Endothelial cell of umbilical vein (primary cell): Measurements from ENCODE around the gene RNPEP. TPM values are rescaled to one million over a fixed set of nuclear protein-coding genes. Genes with fewer than 3 reads are reported as not detected.

Experiments
- BruUV-seq: library from RNA; stranded (reverse); fragments of 400-500 nt; replicated peaks from 2 replicates; lab custom pipeline; 2021; lab: Mats Ljungman, UMichigan
- CTCF ChIA-PET: fragments of 300-600, 350-600 bp; sonication (Branson Sonifier 250); formaldehyde crosslinking; loops from one replicate; lab custom pipeline; 2021; ENCODE audit warnings: antibody characterized with exemption, inconsistent platforms; lab: Charles Lee
- POLR2A ChIA-PET: fragments of 300-600, 350-600 bp; sonication (Branson Sonifier 250); formaldehyde crosslinking; loops from one replicate; lab custom pipeline; 2021; ENCODE audit warnings: antibody characterized with exemption, inconsistent platforms; lab: Charles Lee
- DNase-seq: peaks from one replicate; pipeline ENCODE4 v3.0.0-alpha.2; 2011; ENCODE audit warnings: low read depth, low spot score
- FAIRE-seq: peaks from 2 replicates; lab custom pipeline; 2011; peaks lifted over from hg19 to GRCh38; lab: Jason Lieb, UNC
- H2AFZ ChIP-seq: 2 replicates; pipeline ENCODE4 v1.6.0; 2012; ENCODE audit warnings: low read depth, low read length, control low read depth, inconsistent platforms
- H3K27ac ChIP-seq: 2 replicates; pipeline ENCODE4 v1.5.1; 2011; ENCODE audit warnings: low read depth, mild to moderate bottlenecking, control low read depth, low read length, moderate library complexity; ENCODE audit not compliant: insufficient read depth
- H3K27me3 ChIP-seq, 2 experiments: 2 replicates each; pipeline versions ENCODE4 v1.6.0 to v1.6.1; 2011; ENCODE audit warnings: low read length in 2 of 2, mixed read lengths in 1 of 2; ENCODE audit not compliant: control insufficient read depth in 2 of 2, insufficient read depth in 2 of 2
- H3K36me3 ChIP-seq, 2 experiments: 2 replicates in 1 of 2; 3 replicates in 1 of 2; pipeline ENCODE4 v1.5.1; 2011; ENCODE audit warnings: low read length in 2 of 2, mild to moderate bottlenecking in 1 of 2, moderate library complexity in 1 of 2; ENCODE audit not compliant: control insufficient read depth in 2 of 2, insufficient read depth in 2 of 2; ENCODE audit errors: extremely low read depth in 1 of 2
- H3K4me1 ChIP-seq: 3 replicates; pipeline ENCODE4 v1.5.1; 2011; ENCODE audit warnings: mild to moderate bottlenecking, low read length; ENCODE audit not compliant: control insufficient read depth, insufficient read depth; ENCODE audit errors: extremely low read depth
- H3K4me2 ChIP-seq: 2 replicates; pipeline ENCODE4 v1.6.1; 2011; ENCODE audit warnings: low read length, control low read depth, mixed read lengths; ENCODE audit not compliant: insufficient read depth
- H3K4me3 ChIP-seq, 3 experiments: fragments of 200-600 bp in 1 of 3; sonication (generic), shearing (Covaris generic) in 1 of 3; replicated peaks in 1 of 3; 2 replicates each; pipeline ENCODE4 v1.5.1; 2011 to 2016; ENCODE audit warnings: control low read depth in 3 of 3, low read length in 3 of 3, mild to moderate bottlenecking in 2 of 3, inconsistent platforms in 1 of 3, low read depth in 1 of 3, moderate library complexity in 1 of 3; ENCODE audit not compliant: insufficient read depth in 1 of 3
- H3K79me2 ChIP-seq: 2 replicates; pipeline ENCODE4 v1.6.0; 2012; ENCODE audit warnings: low read length, inconsistent platforms; ENCODE audit not compliant: control insufficient read depth, insufficient read depth
- H3K9ac ChIP-seq: replicated peaks from 2 replicates; pipeline ENCODE3; 2011; ENCODE audit warnings: low read length, control low read depth; ENCODE audit not compliant: insufficient read depth; ENCODE audit errors: extremely low read depth
- H3K9me1 ChIP-seq: replicated peaks from 3 replicates; pipeline ENCODE4 v1.6.0; 2011; ENCODE audit warnings: mild to moderate bottlenecking, low read length; ENCODE audit not compliant: control insufficient read depth, insufficient read depth; ENCODE audit errors: extremely low read depth
- H3K9me3 ChIP-seq: replicated peaks from 2 replicates; pipeline ENCODE4 v1.5.1; 2012; ENCODE audit warnings: low read length, inconsistent platforms; ENCODE audit not compliant: control insufficient read depth, insufficient read depth
- H4K20me1 ChIP-seq: replicated peaks from 2 replicates; pipeline ENCODE3; 2011; ENCODE audit warnings: mild to moderate bottlenecking, low read length; ENCODE audit not compliant: control insufficient read depth, insufficient read depth; ENCODE audit errors: extremely low read depth
- EZH2 ChIP-seq: IDR thresholded peaks from 2 replicates; pipeline ENCODE4 v1.6.1; 2012; ENCODE audit warnings: borderline replicate concordance, low read depth, mild to moderate bottlenecking, moderate library complexity, low read length, inconsistent platforms; ENCODE audit not compliant: severe bottlenecking
- FOS ChIP-seq: IDR thresholded peaks from 2 replicates; pipeline ENCODE4 v1.6.1; 2011; ENCODE audit warnings: mild to moderate bottlenecking, low read length, moderate library complexity, borderline replicate concordance; ENCODE audit not compliant: insufficient read depth
- GATA2 ChIP-seq: IDR thresholded peaks from 2 replicates; pipeline ENCODE4 v1.7.0; 2011; ENCODE audit warnings: low read depth, mild to moderate bottlenecking, moderate library complexity, mixed read lengths, low read length; ENCODE audit not compliant: insufficient read length, insufficient read depth
- JUN ChIP-seq: IDR thresholded peaks from 2 replicates; pipeline ENCODE4 v1.6.1; 2011; ENCODE audit warnings: borderline replicate concordance, low read depth; ENCODE audit not compliant: insufficient read length, insufficient read depth
- MYC ChIP-seq: IDR thresholded peaks from one replicate; pipeline ENCODE4 v1.6.1; 2011; ENCODE audit warnings: mild to moderate bottlenecking, low read depth, low read length
- POLR2A ChIP-seq: IDR thresholded peaks from 2 replicates; pipeline ENCODE4 v1.6.1; 2012; ENCODE audit warnings: low read depth, mild to moderate bottlenecking, control low read depth, low read length
- POLR2AphosphoS5 ChIP-seq: IDR thresholded peaks from 2 replicates; pipeline ENCODE4 v1.6.1; 2012; ENCODE audit warnings: low read depth, mild to moderate bottlenecking, control low read depth, low read length, moderate library complexity; ENCODE audit not compliant: insufficient read depth
- dilution Hi-C: fragments of 300-500 bp; cut with MboI; formaldehyde crosslinking; loops from one replicate; pipeline ENCODE4 v1.15.0; 2019; ENCODE audit warnings: low sequenced_read_pairs; ENCODE audit not compliant: extremely low pct_ligation_motif_present
- intact Hi-C: fragments of 100-400 bp; cut with micrococcal nuclease; formaldehyde crosslinking; loops from one replicate; pipeline ENCODE4 v1.10.0; 2022
- polyA plus RNA-seq, 4 experiments: library from polyadenylated mRNA; depleted of rRNA in 3 of 4; stranded (reverse) in 3 of 4; unstranded in 1 of 4; fragments of >200 nt; gene quantifications; 2 replicates each; pipeline versions ENCODE4 v1.2.1 to v1.2.3, GENCODE V29; 2011 to 2012; ENCODE audit warnings: missing spikeins in 1 of 4
- total RNA-seq: library from RNA; stranded (reverse); gene quantifications from 2 replicates; pipeline ENCODE4 v1.2.3, GENCODE V29; 2021
- TF ChIP-seq, protein P1 (sequence below), 2 donors: IDR thresholded peaks; 1 replicate in 1 of 2; 2 replicates in 1 of 2; pipeline ENCODE4 v1.5.1; 2011; ENCODE audit warnings: low read length in 2 of 2, mild to moderate bottlenecking in 2 of 2, moderate library complexity in 2 of 2, control low read depth in 1 of 2, inconsistent platforms in 1 of 2, low read depth in 1 of 2; ENCODE audit not compliant: insufficient read depth in 1 of 2; ENCODE audit errors: extremely low read depth in 1 of 2
- TF ChIP-seq, protein P2 (sequence below): IDR thresholded peaks from 2 replicates; pipeline ENCODE4 v1.6.1; 2011; ENCODE audit not compliant: insufficient read depth, insufficient read length

RNPEP gene
- total and polyA plus RNA-seq, 2 donors (not counting 3 experiments of a cell fraction or from before 2014, with no cell fraction given), result 56.1 to 73.5 TPM

DNA sequence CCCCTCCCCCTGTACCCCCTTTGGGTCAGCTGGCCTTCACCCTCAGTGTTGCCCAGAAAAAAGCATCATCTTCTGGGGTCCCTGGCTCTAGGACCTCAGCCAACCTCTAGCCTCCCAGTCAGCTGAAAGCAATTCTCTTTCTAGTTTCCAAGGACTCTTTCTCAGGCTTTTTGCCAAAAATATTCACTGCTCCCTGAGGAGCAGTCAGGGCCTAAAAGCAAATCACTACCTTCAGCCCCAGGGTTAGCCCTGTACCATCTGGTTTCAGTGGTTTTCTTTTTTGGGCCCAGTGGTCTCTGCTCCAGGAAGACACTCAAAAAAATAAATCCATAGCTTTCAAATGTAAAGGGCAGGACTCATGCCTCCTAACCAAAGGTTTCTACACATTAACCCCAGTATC lies 33.0 kb upstream of the RNPEP start:
- Histone ChIP-seq H2AFZ (no peak overlapping the region), H3K27ac (no peak overlapping the region)
- TF ChIP-seq POLR2AphosphoS5 (no peak), GATA2 (no peak), MYC (no peak), JUN (no peak), POLR2A (no peak), FOS (no peak), EZH2 (no peak)
- TF ChIP-seq, protein P1, sequence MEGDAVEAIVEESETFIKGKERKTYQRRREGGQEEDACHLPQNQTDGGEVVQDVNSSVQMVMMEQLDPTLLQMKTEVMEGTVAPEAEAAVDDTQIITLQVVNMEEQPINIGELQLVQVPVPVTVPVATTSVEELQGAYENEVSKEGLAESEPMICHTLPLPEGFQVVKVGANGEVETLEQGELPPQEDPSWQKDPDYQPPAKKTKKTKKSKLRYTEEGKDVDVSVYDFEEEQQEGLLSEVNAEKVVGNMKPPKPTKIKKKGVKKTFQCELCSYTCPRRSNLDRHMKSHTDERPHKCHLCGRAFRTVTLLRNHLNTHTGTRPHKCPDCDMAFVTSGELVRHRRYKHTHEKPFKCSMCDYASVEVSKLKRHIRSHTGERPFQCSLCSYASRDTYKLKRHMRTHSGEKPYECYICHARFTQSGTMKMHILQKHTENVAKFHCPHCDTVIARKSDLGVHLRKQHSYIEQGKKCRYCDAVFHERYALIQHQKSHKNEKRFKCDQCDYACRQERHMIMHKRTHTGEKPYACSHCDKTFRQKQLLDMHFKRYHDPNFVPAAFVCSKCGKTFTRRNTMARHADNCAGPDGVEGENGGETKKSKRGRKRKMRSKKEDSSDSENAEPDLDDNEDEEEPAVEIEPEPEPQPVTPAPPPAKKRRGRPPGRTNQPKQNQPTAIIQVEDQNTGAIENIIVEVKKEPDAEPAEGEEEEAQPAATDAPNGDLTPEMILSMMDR (IDR thresholded peaks at IDR 0.05; ENCODE audit: extremely low read depth in 1 of 2, insufficient read depth in 1 of 2, low read depth in 1 of 2, low read length in 2 of 2), result no peak
- TF ChIP-seq, protein P2, sequence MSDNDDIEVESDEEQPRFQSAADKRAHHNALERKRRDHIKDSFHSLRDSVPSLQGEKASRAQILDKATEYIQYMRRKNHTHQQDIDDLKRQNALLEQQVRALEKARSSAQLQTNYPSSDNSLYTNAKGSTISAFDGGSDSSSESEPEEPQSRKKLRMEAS, result no peak

More for the DNA sequence above, 33.0 kb upstream of the RNPEP start:
- dilution Hi-C loops (no loop called here), intact Hi-C loops (no loop called here)
- ChIA-PET CTCF (interaction anchor here (1.0 to 3.9 kb wide), 2 partner anchors 54 to 56 kb away, joined by 3 to 23 read pairs; no protein-coding TSS in a partner anchor), POLR2A (no interaction called here)
- H3K4me3 ChIP-seq, result no peak overlapping the region
- no peaks in the 10 kb centered on the region for H3K9me1 ChIP-seq
- peaks cover 11 to 13% of the 10 kb centered on the region in 2 experiments for H3K27me3 ChIP-seq
- no peaks in the 10 kb centered on the region for H4K20me1 ChIP-seq
- no peak overlapping the region for H3K9ac ChIP-seq
- no peak overlapping the region for H3K4me2 ChIP-seq
- no peaks in the 10 kb centered on the region for H3K36me3 ChIP-seq
- H3K4me1 ChIP-seq, result peaks cover 9% of the 10 kb centered on the region
- no TSS peak for BruUV-seq
- H3K79me2 ChIP-seq, result no peaks in the 10 kb centered on the region
- no peak for FAIRE-seq
- no peak for DNase-seq
- no peaks in the 10 kb centered on the region for H3K9me3 ChIP-seq
